GM19463 (cell line): Measurements from ENCODE around the gene TOP3A.
"Not testable (repeated sequence)": the region's sequence is repeated elsewhere in the genome, so short reads cannot be mapped to it uniquely, and the experiment has no call there.

Experiments
- ATAC-seq: cut with Tn5 transposase; IDR thresholded peaks from one replicate; pipeline ENCODE4 v1.9.1; 2021; ENCODE audit warnings: mild to moderate bottlenecking, moderate library complexity; ENCODE audit not compliant: unreplicated experiment

TOP3A gene, protein sequence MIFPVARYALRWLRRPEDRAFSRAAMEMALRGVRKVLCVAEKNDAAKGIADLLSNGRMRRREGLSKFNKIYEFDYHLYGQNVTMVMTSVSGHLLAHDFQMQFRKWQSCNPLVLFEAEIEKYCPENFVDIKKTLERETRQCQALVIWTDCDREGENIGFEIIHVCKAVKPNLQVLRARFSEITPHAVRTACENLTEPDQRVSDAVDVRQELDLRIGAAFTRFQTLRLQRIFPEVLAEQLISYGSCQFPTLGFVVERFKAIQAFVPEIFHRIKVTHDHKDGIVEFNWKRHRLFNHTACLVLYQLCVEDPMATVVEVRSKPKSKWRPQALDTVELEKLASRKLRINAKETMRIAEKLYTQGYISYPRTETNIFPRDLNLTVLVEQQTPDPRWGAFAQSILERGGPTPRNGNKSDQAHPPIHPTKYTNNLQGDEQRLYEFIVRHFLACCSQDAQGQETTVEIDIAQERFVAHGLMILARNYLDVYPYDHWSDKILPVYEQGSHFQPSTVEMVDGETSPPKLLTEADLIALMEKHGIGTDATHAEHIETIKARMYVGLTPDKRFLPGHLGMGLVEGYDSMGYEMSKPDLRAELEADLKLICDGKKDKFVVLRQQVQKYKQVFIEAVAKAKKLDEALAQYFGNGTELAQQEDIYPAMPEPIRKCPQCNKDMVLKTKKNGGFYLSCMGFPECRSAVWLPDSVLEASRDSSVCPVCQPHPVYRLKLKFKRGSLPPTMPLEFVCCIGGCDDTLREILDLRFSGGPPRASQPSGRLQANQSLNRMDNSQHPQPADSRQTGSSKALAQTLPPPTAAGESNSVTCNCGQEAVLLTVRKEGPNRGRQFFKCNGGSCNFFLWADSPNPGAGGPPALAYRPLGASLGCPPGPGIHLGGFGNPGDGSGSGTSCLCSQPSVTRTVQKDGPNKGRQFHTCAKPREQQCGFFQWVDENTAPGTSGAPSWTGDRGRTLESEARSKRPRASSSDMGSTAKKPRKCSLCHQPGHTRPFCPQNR

GRCh38 chr17:18314731-18315561 is at the start of gene TOP3A, which contains the start of gene SMCR8:
TOP3A (minus strand) TSS chr17:18314994; CDS start chr17:18314778, 216 bp downstream.
SMCR8 (plus strand) TSS chr17:18315293; CDS start chr17:18315790, 497 bp downstream.
- peak; percentile 86 for ATAC-seq

DNA sequence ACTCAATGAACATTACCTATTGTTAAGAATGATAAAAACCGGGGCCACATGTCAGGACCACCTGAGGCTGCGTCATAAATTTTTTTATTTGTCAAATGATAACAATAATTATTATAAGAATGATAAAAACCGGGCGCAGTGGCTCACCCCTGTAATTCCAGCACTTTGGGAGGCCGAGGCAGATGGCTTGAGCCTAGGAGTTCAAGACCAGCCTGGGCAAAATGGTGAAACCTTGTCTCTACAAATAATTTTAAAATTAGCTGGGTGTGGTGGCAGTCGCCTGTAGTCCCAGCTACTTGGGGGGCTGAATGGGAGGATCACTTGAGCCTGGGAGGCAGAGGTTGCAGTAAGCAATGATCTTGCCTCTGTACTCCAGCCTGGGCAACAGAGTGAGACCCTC is 49.4 kb upstream of the TOP3A start:
- ATAC-seq = no peak

DNA sequence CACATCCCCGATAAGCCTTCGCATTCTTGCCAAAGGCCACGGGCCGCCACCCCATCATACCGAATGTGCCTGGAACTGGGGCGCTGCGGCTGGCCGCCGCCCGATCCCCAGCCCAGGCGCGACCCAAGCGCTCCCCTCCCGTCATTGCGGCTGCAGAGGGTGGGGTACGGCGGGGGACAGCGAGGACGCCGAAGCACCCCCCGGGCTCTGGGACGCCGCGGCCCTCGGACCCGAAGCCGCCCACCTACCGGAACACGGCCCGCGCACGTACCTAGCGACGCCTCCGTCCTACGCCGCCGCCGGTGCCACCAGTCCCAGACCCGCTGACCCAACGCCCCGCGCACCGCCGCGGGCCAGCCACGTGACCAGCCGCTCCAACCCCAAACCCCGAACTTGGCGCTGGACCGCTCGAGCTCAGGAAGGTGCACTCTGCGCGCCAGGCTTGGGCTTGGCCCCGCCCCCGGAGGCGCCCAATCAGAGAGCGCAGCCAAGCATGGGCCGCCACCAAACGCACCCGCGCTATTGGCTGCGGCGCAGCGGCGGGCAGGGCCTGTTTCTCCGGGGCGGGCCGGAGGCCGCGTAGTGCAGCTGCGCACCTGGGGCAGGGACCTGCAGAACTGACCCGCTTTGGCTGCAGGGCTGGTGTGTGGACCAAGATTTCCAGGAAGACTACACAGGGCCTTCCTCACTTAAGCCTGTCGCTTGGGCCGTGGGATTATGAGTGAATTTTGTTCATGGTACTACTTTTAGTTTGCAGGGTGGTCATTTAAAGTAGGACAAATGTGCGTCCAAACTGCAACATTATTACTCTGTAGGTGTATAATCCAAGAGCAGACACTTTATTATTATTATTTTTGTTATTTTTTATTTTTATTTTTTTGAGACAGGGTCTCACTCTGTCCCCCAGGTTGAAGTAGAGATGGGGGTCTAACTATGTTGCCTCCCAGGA is 48.6 kb upstream of the TOP3A start, which contains the start of gene SHMT1:
TSS of gene SHMT1 (minus strand) at position 450 of the 949 bp plus-strand sequence. CDS start 7,569 bp downstream, outside the sequence.
- peak; percentile 97 for ATAC-seq

GRCh38 chr17:18362698-18363100 is 47.9 kb upstream of the TOP3A start:
- no peak for ATAC-seq

- ATAC-seq = no peak
These were observed 47.3 kb upstream of the TOP3A start for GRCh38 chr17:18361837-18362697.

DNA sequence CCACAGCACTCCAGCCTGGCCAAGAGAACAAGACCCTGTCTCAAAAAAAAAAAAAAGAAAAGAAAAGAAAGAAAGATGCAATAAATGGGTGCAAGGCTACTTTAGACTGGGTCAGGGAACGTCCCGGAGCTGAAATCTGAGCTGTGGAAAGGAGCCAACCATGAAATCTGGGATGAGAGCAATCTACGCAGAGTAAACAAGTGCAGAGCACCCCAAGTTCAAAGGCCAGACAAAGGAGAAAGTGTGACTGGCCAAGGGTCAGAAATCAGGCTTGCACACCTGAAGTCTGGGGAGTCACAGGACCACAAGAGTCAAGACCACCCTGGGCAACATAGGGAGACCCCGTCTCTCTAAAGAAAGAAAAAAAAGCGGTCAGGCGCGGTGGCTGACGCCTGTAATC is 45.7 kb upstream of the TOP3A start:
- ATAC-seq = no peak

GRCh38 chr17:18356624-18357023 is 41.8 kb upstream of the TOP3A start:
- ATAC-seq = no peak

DNA sequence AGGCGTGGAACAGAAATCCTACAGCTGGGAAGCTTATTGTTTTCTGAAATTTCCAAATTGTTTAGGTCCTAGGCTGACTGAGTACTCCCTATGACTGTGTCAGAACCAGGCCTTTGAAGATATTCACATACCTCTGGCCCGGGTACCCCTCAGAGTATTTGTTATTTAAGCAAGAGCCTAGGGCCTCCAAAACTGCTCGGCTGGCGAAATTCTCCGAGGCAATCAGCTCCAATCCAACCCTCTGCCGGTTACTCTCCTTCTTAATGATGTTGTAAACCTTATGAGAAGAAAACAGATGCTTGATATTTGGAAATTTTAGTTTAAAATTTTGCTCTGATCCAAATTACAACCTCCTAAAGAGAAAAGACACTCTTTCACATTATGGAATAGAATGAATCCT is 38.7 kb upstream of the TOP3A start:
- no peak for ATAC-seq

DNA sequence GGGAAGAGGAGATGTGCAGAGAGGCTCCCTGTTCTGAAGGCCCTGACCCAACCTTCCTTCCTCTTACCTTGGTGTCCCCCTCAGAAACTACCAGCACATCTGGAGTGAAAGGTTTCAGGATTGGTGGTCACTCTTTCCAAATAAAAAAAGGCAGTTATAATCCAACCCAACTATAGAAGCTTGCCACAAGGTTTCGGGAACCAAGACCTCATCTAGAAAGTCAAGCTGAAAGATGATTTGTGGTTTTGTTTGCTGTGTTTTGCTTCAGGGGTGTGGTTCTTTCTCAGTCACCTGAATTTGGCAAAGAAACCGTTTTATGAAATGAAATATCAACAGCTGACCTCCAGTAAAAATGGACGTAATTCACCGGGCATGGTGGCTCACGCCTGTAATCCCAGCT is 29.2 kb upstream of the TOP3A start:
- ATAC-seq = no peak

DNA sequence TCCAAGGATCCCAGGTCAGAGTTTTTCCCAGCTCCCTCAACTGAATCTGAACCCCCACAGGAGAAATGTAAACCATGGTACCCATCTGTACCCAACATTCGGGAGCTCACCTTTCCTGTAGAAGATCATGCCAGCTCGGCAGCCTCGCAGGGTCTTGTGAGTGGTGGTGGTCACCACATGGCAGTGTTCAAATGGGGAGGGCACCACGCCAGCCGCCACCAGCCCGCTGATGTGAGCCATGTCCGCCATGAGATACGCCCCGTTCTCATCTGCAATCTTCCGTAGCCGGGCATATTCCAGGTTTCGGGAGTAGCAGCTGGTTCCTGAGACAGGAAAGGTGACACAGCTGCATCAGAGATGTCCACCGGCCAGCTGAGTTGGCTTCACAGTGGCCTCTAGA is 25.1 kb upstream of the TOP3A start:
- ATAC-seq = no peak

DNA sequence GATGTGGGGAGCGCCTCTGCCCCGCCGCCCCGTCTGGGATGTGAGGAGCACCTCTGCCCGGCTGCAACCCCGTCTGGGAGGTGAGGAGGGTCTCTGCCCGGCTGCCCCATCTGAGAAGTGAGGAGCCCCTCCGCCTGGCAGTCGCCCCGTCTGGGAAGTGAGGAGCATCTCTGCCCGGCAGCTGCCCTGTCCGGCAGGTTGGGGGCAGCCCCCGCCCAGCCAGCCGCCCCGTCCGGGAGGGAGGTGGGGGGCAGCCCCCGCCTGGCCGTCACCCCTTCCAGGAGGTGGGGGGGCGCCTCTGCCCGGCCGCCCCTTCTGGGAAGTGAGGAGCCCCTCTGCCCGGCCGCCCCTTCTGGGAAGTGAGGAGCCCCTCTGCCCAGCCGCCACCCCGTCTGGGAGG is 23.4 kb upstream of the TOP3A start:
- not testable (repeated sequence) for ATAC-seq

DNA sequence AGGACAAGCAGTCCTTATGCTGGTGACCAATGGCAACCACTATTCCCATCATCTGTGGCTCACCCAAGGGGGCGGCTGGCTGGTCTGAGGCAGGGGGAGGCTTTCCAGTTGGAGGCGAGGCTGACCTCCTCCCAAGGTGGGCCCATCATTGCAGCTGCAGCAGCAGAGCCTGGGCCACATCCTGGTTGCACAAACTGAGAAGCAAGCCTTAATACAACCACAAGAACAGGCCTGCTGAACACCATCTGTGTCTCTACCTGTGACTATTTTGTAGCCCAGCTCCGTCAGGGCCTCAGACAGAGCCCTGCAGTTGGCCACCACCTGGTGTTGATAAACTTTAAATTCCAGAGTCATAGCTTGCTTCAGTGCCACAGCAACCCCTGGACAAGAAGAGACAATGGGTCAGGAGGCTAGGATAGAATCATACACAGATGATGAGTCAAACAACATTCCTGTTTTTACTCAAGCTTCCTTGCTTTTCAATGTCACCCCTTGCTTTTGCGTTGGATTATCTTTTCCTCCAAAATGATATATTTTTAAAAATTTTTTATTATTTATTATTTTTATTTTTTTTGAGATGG is 18.2 kb upstream of the TOP3A start:
- ATAC-seq = no peak

DNA sequence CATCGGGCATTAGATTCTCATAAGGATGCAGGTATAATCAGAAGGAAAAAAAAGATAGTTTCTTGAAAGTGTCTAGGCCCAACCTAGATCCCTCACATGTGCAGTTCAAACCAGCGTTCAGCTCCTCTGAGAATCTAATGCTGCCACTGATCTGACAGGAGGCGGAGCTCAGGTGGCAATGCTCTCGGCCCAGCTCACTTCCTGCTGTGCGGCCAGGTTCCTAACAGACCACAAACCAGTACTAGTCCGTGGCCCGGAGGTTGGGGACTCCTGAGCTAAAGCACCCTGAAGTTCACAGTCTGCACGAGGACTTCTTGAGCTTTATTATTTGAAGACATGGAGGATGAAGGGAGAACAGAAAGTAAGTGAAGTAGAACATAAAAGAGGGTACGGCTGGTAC is 17.1 kb upstream of the TOP3A start:
- no peak for ATAC-seq

DNA sequence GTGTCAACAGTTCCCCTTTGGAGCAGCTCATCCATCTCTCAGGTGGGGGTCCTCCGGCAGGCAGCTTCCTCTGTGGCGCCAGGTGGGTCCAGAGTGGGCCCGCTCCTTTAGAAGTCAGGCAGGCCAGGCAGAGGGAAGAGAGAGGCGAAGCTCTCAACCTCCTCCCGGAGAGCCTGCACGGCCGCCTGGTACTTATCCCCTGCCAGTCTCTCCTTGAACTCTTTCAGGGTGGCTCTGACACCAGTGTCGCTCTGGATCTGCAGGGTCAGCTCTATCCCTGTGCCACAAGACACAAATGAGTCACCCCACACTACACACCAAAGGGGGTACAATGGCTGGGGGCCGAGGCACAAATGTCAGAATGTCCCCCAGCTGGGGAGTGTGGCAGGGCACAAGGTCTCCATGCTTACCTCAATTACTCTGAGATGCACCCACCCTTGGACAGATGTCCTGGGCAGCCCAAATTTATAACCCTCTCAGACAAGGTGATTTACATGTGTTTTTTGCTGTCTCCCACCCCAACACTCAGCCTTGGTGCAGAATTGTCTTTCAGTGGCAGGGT is 13.9 kb upstream of the TOP3A start:
- ATAC-seq = no peak

- ATAC-seq = no peak
These were observed 12.8 kb upstream of the TOP3A start for GRCh38 chr17:18327556-18327955.

GRCh38 chr17:18327093-18327492 is 12.3 kb upstream of the TOP3A start:
- no peak for ATAC-seq

DNA sequence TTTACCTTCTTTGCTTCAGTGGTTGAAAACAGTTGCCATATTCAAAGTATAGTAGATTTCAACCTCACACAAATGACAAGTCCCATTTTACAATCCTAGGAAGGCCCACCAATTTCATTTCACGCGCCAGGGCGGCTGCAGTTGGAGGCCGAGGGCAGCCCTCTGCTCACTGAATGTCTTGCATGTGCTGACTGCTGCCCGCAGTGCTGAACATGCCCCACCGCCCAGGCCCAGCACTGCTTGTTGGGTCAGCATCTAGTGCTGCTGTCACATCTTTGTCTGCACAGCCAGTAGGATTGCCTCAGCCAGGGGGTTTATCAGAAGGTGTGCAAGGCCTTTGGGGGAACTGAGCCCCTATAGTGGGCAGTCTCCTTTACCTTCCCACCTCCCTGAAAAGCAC is 11.8 kb upstream of the TOP3A start:
- no peak for ATAC-seq

- no peak for ATAC-seq
These were observed 11.2 kb upstream of the TOP3A start for GRCh38 chr17:18326039-18326438.
